K562 (cell line): ENCODE data around the gene ZNF528.

Source experiments
- HDGF ChIP-seq: fragments of 450-650 bp; IDR thresholded peaks from 2 replicates; pipeline ENCODE4 v1.6.1; 2016
- HNRNPH1 ChIP-seq: fragments of 200-400 bp; formaldehyde crosslinking; optimal IDR thresholded peaks from 2 replicates; pipeline ENCODE3; 2017; ENCODE audit warnings: low read depth, mild to moderate bottlenecking, low read length, moderate library complexity
- NELFE ChIP-seq: IDR thresholded peaks from 2 replicates; pipeline ENCODE4 v1.6.1; 2011; ENCODE audit warnings: mild to moderate bottlenecking; ENCODE audit not compliant: insufficient read depth, insufficient read length
- NR3C1 ChIP-seq: sonication (generic); formaldehyde crosslinking; IDR thresholded peaks from 2 replicates; pipeline ENCODE4 v1.8.1; 2022; ENCODE audit warnings: missing genetic modification reagents
- RFX5 ChIP-seq: IDR thresholded peaks from 2 replicates; pipeline ENCODE4 v1.6.1; 2011; ENCODE audit warnings: low read depth, mild to moderate bottlenecking, improper control_type of control experiment, low read length
- TF ChIP-seq, protein P1 (sequence below): fragments of 250-450 bp; sonication (Bioruptor Pico); IDR thresholded peaks from 2 replicates; pipeline ENCODE4 v1.5.0; 2021

DNA sequence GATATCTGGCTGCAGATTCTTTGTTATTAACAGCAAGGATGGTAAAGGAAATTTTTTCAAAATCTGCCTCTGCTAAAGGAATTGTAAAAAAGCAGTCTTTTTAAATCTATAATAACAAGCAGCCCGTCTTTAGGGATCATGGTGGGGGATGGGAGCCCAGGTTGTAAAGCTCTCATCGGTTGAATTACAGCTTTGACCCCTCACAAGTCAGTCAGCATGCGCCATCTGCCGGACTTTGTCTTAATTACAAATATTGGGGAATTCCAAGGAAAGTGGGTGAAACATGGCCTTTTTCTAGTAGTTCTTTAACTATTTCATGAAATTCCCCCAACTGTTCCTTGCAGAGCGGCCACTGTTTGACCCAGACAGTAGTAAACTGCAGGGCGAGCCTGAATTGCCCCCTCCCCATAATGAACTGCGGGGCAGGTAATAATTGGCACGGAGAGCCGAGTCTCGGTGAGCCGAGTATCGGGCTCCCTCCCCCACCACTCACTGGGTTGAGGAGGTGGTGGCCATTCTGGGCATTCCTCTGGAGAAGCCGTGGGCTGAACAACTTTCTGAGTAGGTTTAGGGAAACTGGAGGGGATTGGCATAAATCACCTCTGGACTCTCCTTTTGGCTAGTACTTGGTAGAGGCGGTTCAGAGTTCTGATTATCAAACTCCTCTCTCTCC is 67.3 kb downstream of the ZNF528 start:
- TF ChIP-seq, protein P1, sequence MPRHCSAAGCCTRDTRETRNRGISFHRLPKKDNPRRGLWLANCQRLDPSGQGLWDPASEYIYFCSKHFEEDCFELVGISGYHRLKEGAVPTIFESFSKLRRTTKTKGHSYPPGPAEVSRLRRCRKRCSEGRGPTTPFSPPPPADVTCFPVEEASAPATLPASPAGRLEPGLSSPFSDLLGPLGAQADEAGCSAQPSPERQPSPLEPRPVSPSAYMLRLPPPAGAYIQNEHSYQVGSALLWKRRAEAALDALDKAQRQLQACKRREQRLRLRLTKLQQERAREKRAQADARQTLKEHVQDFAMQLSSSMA (CRISPR knock-in tag), result no peak
- TF ChIP-seq HDGF (no peak), RFX5 (no peak), NELFE (no peak), NR3C1 (no peak), HNRNPH1 (no peak)
